Activated naive CD8-positive, alpha-beta T cell treated with anti-CD3 and anti-CD28 coated beads for 36 hours (primary cell): ENCODE results near the gene FSTL4. TPM values are rescaled to one million over a fixed set of nuclear protein-coding genes. Genes with fewer than 3 reads are reported as not detected.

Source experiments
- DNase-seq: peaks from one replicate; pipeline ENCODE4 v3.0.0; 2021
- H3K27ac Mint-ChIP-seq: one replicate; pipeline ENCODE4 v1.8.0; 2022; ENCODE audit warnings: mild to moderate bottlenecking, moderate library complexity, mixed read lengths
- H3K27me3 Mint-ChIP-seq: one replicate; pipeline ENCODE4 v1.8.0; 2022; ENCODE audit warnings: mild to moderate bottlenecking, mixed read lengths
- H3K36me3 Mint-ChIP-seq: one replicate; pipeline ENCODE4 v1.8.0; 2021; ENCODE audit warnings: mild to moderate bottlenecking, mixed read lengths
- H3K4me1 Mint-ChIP-seq: one replicate; pipeline ENCODE4 v1.8.0; 2021; ENCODE audit warnings: mixed read lengths
- H3K4me3 Mint-ChIP-seq: one replicate; pipeline ENCODE4 v1.8.0; 2022; ENCODE audit warnings: mild to moderate bottlenecking, moderate library complexity, mixed read lengths
- H3K9me3 Mint-ChIP-seq: one replicate; pipeline ENCODE4 v1.8.0; 2022; ENCODE audit warnings: mixed read lengths
- total RNA-seq, 2 experiments: library from RNA; stranded (reverse); gene quantifications; one replicate each; pipeline ENCODE4 v1.2.3, GENCODE V29; 2021

FSTL4 gene
- total RNA-seq, 2 experiments from 2014 or later, result 0.10 to 0.29 TPM

- no peaks in the 10 kb centered on the region for H3K36me3 Mint-ChIP-seq
- no peak overlapping the region for H3K4me3 Mint-ChIP-seq
- H3K4me1 Mint-ChIP-seq, result no peaks in the 10 kb centered on the region
- H3K9me3 Mint-ChIP-seq, result no peaks in the 10 kb centered on the region
- no peak overlapping the region for H3K27ac Mint-ChIP-seq
- peaks cover 7% of the 10 kb centered on the region for H3K27me3 Mint-ChIP-seq
- no peak for DNase-seq
Measured at GRCh38 chr5:133497608-133498348, 114.6 kb downstream of the FSTL4 start.

- DNase-seq, result no peak
- Mint-ChIP-seq H3K36me3 (no peaks in the 10 kb centered on the region), H3K9me3 (no peaks in the 10 kb centered on the region), H3K4me3 (no peak overlapping the region), H3K4me1 (no peaks in the 10 kb centered on the region), H3K27me3 (peaks cover 4% of the 10 kb centered on the region), H3K27ac (no peak overlapping the region)
Measured at GRCh38 chr5:133496631-133497030, 115.7 kb downstream of the FSTL4 start.

- H3K36me3 Mint-ChIP-seq, result no peaks in the 10 kb centered on the region
- H3K9me3 Mint-ChIP-seq, result peaks cover 7% of the 10 kb centered on the region
- DNase-seq, result no peak
- no peak overlapping the region for H3K4me3 Mint-ChIP-seq
- H3K27me3 Mint-ChIP-seq, result peaks cover under 1% of the 10 kb centered on the region
- H3K4me1 Mint-ChIP-seq, result peaks cover 1% of the 10 kb centered on the region
- H3K27ac Mint-ChIP-seq, result no peak overlapping the region
Measured at GRCh38 chr5:133494923-133495246, 117.5 kb downstream of the FSTL4 start.

GRCh38 chr5:133494232-133494922 is 118.0 kb downstream of the FSTL4 start:
- Mint-ChIP-seq H3K36me3 (no peaks in the 10 kb centered on the region), H3K4me3 (no peak overlapping the region), H3K27ac (no peak overlapping the region), H3K4me1 (peaks cover 5% of the 10 kb centered on the region), H3K9me3 (peaks cover 7% of the 10 kb centered on the region), H3K27me3 (no peaks in the 10 kb centered on the region)
- no peak for DNase-seq

- no peaks in the 10 kb centered on the region for H3K27me3 Mint-ChIP-seq
- peaks cover 5% of the 10 kb centered on the region for H3K4me1 Mint-ChIP-seq
- H3K4me3 Mint-ChIP-seq, result no peak overlapping the region
- H3K9me3 Mint-ChIP-seq, result peaks cover 7% of the 10 kb centered on the region
- no peaks in the 10 kb centered on the region for H3K36me3 Mint-ChIP-seq
- no peak overlapping the region for H3K27ac Mint-ChIP-seq
- peak; percentile 18 for DNase-seq
Measured at GRCh38 chr5:133489632-133490031, 122.7 kb downstream of the FSTL4 start.

- Mint-ChIP-seq H3K27ac (no peak overlapping the region), H3K4me3 (no peak overlapping the region), H3K4me1 (peaks cover 5% of the 10 kb centered on the region), H3K36me3 (no peaks in the 10 kb centered on the region), H3K9me3 (peaks cover 7% of the 10 kb centered on the region), H3K27me3 (no peaks in the 10 kb centered on the region)
- DNase-seq, result no peak
Measured at GRCh38 chr5:133487093-133487492, 125.2 kb downstream of the FSTL4 start.

GRCh38 chr5:133485468-133485867 is 126.9 kb downstream of the FSTL4 start:
- Mint-ChIP-seq H3K27ac (no peak overlapping the region), H3K9me3 (peaks cover 4% of the 10 kb centered on the region), H3K4me3 (no peak overlapping the region), H3K36me3 (no peaks in the 10 kb centered on the region), H3K4me1 (peaks cover 5% of the 10 kb centered on the region), H3K27me3 (no peaks in the 10 kb centered on the region)
- DNase-seq, result no peak

GRCh38 chr5:133483406-133484090 is 128.8 kb downstream of the FSTL4 start:
- Mint-ChIP-seq H3K4me3 (no peak overlapping the region), H3K36me3 (no peaks in the 10 kb centered on the region), H3K27me3 (no peaks in the 10 kb centered on the region), H3K9me3 (no peaks in the 10 kb centered on the region), H3K27ac (no peak overlapping the region), H3K4me1 (no peaks in the 10 kb centered on the region)
- no peak for DNase-seq

GRCh38 chr5:133482028-133482427 is 130.3 kb downstream of the FSTL4 start:
- Mint-ChIP-seq H3K27ac (no peak overlapping the region), H3K4me3 (no peak overlapping the region), H3K9me3 (no peaks in the 10 kb centered on the region), H3K27me3 (no peaks in the 10 kb centered on the region), H3K36me3 (no peaks in the 10 kb centered on the region), H3K4me1 (no peaks in the 10 kb centered on the region)
- DNase-seq, result no peak

- DNase-seq, result no peak
- no peaks in the 10 kb centered on the region for H3K4me1 Mint-ChIP-seq
- no peak overlapping the region for H3K27ac Mint-ChIP-seq
- H3K36me3 Mint-ChIP-seq, result no peaks in the 10 kb centered on the region
- no peaks in the 10 kb centered on the region for H3K9me3 Mint-ChIP-seq
- no peak overlapping the region for H3K4me3 Mint-ChIP-seq
- H3K27me3 Mint-ChIP-seq, result no peaks in the 10 kb centered on the region
Measured at GRCh38 chr5:133480866-133481265, 131.5 kb downstream of the FSTL4 start.

- Mint-ChIP-seq H3K9me3 (no peaks in the 10 kb centered on the region), H3K36me3 (no peaks in the 10 kb centered on the region), H3K27me3 (no peaks in the 10 kb centered on the region), H3K27ac (no peak overlapping the region), H3K4me1 (no peaks in the 10 kb centered on the region), H3K4me3 (no peak overlapping the region)
- no peak for DNase-seq
Measured at GRCh38 chr5:133480366-133480765, 132.0 kb downstream of the FSTL4 start.

- H3K36me3 Mint-ChIP-seq, result no peaks in the 10 kb centered on the region
- H3K4me3 Mint-ChIP-seq, result no peak overlapping the region
- H3K4me1 Mint-ChIP-seq, result peaks cover 2% of the 10 kb centered on the region
- no peaks in the 10 kb centered on the region for H3K9me3 Mint-ChIP-seq
- H3K27ac Mint-ChIP-seq, result no peak overlapping the region
- DNase-seq, result no peak
- peaks cover 9% of the 10 kb centered on the region for H3K27me3 Mint-ChIP-seq
Measured at GRCh38 chr5:133478199-133478985, 133.9 kb downstream of the FSTL4 start.

GRCh38 chr5:133475986-133476385 is 136.4 kb downstream of the FSTL4 start:
- peaks cover 15% of the 10 kb centered on the region for H3K27me3 Mint-ChIP-seq
- no peak overlapping the region for H3K27ac Mint-ChIP-seq
- DNase-seq, result no peak
- H3K4me3 Mint-ChIP-seq, result no peak overlapping the region
- no peaks in the 10 kb centered on the region for H3K36me3 Mint-ChIP-seq
- H3K9me3 Mint-ChIP-seq, result no peaks in the 10 kb centered on the region
- H3K4me1 Mint-ChIP-seq, result peaks cover 2% of the 10 kb centered on the region

- DNase-seq, result no peak
- Mint-ChIP-seq H3K4me3 (no peak overlapping the region), H3K4me1 (peaks cover 2% of the 10 kb centered on the region), H3K9me3 (no peaks in the 10 kb centered on the region), H3K27me3 (peaks cover 15% of the 10 kb centered on the region), H3K36me3 (no peaks in the 10 kb centered on the region), H3K27ac (no peak overlapping the region)
Measured at GRCh38 chr5:133474851-133475590, 137.3 kb downstream of the FSTL4 start.
